Activated CD4-positive, alpha-beta T cell treated with anti-CD3 and anti-CD28 coated beads, Interleukin-2, amount 50 U/mL, for 16 hours (primary cell): ENCODE results near the gene SLCO2A1.

ENCODE experiments used
- DNase-seq: peaks from one replicate; pipeline ENCODE4 v3.0.0-alpha.2; 2020

SLCO2A1 gene

DNA sequence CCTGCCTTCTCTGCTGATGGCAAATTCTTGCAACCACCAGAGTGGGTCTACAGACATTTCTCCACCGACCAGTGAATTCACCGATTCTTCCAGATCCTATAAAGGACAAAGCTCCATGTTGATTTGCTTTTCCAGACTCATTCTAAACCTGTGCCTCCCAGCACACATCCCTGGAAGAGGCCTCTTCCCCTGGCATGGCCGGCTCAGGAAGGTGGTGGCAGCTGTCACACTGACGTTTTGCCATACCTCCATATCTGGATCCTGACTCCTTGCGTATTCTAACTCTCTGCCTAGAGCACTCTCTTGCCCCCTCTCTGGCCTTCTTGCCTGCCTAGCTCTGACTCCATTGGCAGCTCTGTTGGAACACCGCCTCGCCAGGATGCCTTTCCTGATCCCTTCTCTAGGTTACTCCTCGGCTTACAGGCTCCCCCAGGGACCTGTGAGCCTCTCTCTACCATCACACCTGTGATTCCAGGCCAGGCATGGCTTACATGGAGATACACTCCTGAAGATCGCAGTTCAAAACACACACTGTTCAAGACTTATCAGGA, 31.0 kb downstream of the SLCO2A1 start:
- no peak for DNase-seq

DNA sequence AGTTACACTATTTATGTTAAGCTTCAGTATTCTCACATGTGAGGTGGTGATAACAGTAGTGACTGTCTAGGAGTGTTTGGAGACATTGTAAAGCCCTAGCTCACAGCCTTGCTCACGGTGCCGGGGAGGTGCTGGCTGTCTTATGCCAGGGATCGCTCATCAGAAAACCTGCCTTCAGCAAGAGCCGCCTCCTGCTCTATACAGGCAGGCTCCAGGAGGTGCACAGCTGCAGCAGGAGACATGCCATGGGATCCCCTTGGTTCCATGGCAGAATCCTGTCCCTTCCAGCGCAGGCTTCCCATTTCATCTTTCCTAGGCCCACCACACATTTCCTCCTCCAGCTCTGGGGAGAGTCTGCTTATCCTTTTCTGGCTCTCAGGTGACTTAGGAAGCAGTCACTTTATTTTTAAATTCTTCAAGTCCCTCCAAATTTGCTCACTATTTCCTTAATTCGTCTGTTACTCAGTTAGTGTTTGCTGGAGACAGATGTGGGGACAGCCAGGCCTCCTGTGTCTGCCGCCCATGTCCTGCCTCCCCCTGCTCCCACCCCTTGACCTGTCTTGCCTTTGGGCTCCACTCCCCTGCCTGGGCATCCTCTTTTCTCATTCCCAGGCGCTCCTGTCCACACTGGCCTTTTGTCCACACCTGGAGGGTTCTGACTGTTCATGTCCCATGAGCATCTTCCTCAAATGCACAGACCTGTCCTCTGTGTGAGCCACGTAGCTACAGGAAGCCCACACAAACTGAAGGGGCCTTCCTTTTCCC, 31.7 kb downstream of the SLCO2A1 start:
- DNase-seq, result no peak

DNA sequence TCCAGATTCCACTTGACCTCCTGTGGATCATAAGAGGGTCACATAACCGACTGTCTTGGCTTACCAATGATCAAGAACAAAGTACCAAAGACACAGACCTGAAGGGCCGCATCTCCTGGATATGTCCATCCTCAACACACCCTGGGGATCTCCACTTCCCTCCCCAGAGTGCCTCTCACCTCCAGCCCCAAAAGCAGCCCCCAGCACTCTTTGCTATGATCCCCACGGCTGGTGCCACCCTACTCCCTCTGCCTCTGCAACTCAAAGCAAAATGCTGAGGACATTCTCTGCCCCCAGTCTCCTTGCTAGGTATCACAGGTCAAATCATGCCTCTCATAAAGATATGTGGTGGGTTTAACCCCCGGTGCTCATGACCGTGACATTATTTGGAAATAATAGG, 32.7 kb downstream of the SLCO2A1 start:
- DNase-seq, result no peak

DNA sequence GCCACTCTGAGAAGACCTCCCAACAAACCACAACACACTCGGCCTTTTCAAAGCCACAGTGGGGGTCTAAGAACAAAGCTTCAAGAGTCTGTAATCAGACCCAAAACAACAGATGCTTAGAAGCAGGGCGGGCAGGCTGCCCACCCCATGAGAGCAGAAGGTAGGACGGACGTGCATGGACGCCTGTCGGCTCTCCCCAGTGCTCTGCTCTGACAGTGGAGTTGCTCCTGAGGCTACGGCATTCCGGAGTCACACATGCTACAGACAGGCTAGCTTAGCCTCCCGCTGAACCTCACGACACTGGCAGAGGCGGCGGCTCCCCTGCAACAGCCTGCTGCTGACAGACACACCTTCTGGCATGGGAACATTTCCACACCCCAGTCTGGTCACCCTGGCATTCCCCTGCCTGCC, 33.5 kb downstream of the SLCO2A1 start:
- no peak for DNase-seq

DNA sequence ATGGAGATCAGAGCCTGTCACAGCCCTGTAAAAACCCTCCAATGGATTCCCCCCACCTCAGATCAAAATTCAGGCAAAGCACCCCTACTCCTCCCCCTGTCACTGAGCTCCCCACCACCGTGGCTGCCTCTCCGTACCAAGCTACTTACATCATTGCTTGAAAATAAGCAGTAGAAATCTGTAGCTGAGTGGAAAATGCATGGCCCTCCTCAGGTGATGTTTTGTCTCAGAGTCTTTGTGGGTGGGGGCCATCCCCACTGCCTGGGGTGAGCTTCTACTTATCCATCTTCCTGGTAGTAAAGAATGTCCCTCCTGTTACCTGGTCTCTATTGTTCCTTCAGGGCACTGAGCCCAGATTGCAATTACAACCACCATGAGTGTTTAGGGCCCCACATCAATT, 34.5 kb downstream of the SLCO2A1 start:
- no peak for DNase-seq

- DNase-seq, result no peak
Measured at GRCh38 chr3:133994166-133994890, 35.4 kb downstream of the SLCO2A1 start.

- no peak for DNase-seq
Measured at GRCh38 chr3:133992951-133993620, 36.6 kb downstream of the SLCO2A1 start.

- no peak for DNase-seq
Measured at GRCh38 chr3:133992381-133992780, 37.3 kb downstream of the SLCO2A1 start.

GRCh38 chr3:133991637-133992036, 38.1 kb downstream of the SLCO2A1 start:
- DNase-seq, result no peak

DNA sequence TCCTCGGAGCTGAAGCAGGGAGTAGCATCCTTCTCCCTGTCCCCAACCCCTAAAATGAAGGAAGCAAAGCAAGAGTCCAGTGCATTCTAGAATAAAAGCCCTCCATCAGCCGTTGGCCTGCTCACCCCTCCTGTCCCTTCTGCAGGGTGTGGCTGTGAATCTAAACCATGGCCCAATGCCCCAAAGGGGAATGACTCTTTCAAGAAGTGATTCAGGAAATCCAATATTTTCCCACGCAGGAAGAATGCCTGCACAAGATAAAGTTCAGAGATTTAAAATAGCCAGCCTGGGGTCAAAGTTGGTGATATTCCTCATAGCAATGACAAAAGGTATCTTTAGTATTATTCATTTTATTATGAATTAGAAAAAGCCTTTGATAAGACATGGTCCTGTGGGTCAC, 38.5 kb downstream of the SLCO2A1 start:
- no peak for DNase-seq

GRCh38 chr3:133989936-133990702, 39.6 kb downstream of the SLCO2A1 start:
- no peak for DNase-seq

GRCh38 chr3:133988631-133989161, 41.0 kb downstream of the SLCO2A1 start:
- DNase-seq, result no peak

GRCh38 chr3:133987948-133988484, 41.7 kb downstream of the SLCO2A1 start:
- DNase-seq, result no peak

- DNase-seq, result no peak
Measured at GRCh38 chr3:133987136-133987535, 42.6 kb downstream of the SLCO2A1 start.

GRCh38 chr3:133986311-133986710, 43.4 kb downstream of the SLCO2A1 start:
- DNase-seq, result no peak

DNA sequence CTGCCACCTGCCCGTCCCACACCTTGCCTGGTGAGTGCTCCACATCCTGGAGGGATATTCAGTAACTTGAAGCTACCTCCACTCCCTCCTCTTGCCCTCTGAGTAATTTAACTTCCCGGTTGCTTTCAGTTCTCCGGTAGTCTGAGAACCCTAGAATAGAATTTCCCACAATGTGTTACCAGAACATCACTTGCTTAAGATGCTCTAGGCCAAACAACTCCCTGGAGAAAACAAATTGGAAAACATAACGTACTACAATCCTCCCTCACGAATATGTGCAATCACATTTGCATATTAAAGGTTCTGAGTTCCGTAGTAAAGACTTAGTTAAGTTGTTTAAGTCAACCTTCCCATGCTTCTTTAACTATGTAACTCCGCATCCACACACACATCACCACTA, 44.8 kb downstream of the SLCO2A1 start:
- DNase-seq, result no peak

GRCh38 chr3:133983576-133984560, 45.9 kb downstream of the SLCO2A1 start:
- DNase-seq, result no peak

- DNase-seq, result no peak
Measured at GRCh38 chr3:133983126-133983525, 46.6 kb downstream of the SLCO2A1 start.

GRCh38 chr3:133980550-133980949, 49.2 kb downstream of the SLCO2A1 start:
- no peak for DNase-seq

- DNase-seq, result no peak
Measured at GRCh38 chr3:133980035-133980434, 49.7 kb downstream of the SLCO2A1 start.

GRCh38 chr3:133979553-133979952, 50.2 kb downstream of the SLCO2A1 start:
- DNase-seq, result peak; percentile 6
